GM19351 (cell line): ENCODE results near the gene HIRIP3.
"Not testable (repeated sequence)": the region's sequence is repeated elsewhere in the genome, so short reads cannot be mapped to it uniquely, and the experiment has no call there.

Source experiments
- ATAC-seq: cut with Tn5 transposase; IDR thresholded peaks from one replicate; pipeline ENCODE4 v1.9.1; 2021; ENCODE audit warnings: mild to moderate bottlenecking, moderate library complexity; ENCODE audit not compliant: unreplicated experiment

Gene HIRIP3

GRCh38 chr16:29995324-29995910 is at the start of gene HIRIP3:
HIRIP3 (minus strand) TSS chr16:29995617; CDS start chr16:29995605, 12 bp downstream.
- peak; percentile 54 for ATAC-seq

GRCh38 chr16:30041841-30042240 is 46.4 kb upstream of the HIRIP3 start:
- ATAC-seq, result no peak

- ATAC-seq, result not testable (repeated sequence)
Measured at GRCh38 chr16:30040690-30041089, 45.3 kb upstream of the HIRIP3 start.

DNA sequence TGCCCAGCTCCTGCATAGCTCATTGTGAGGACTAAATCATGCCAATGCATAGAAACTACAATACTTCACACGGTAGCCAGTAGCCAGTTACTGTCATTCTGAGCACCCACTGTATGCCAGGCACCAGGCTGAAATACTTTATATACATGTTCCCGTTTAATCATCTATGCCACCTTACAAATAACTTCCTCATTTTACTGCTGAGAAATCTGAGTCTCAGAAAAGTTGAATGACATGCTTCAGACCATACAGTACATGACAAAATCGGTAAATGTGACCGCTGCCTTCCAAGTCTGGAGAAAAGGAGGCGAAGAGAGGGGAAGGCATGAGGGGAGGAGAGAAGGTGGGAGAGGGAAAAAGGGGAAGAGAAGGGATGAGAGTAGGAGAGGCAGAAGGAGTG is 44.8 kb upstream of the HIRIP3 start:
- no peak for ATAC-seq

GRCh38 chr16:30033270-30033669 is 37.9 kb upstream of the HIRIP3 start:
- ATAC-seq, result no peak

- no peak for ATAC-seq
Measured at GRCh38 chr16:30032083-30032819, 36.8 kb upstream of the HIRIP3 start.

DNA sequence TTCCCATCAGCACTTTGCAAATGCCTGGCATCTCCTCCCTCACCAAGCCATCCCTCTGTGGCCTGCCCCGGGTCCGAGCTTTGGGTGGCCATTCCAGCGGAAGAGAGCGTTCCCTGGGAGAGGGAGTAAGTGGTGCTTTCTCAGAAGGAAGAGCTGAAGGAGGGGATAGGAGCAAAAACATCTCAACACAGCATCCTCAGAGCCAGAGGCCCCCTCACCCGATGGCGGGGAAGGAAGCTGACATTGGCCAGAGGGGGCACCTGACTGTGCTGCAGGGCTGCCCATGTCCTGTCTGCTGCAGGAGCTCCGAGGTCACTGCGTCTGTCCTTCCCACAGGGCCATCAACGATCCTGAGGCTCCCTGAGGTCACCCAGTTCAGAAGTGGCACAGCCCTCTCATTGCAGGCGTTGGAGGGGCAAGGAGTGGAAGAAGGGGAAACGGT is 36.1 kb upstream of the HIRIP3 start:
- ATAC-seq, result no peak

GRCh38 chr16:30030841-30031413 is 35.5 kb upstream of the HIRIP3 start, which contains the start of gene TLCD3B:
TLCD3B (minus strand) TSS chr16:30031271; CDS start chr16:30030527, 744 bp downstream.
- no peak for ATAC-seq

DNA sequence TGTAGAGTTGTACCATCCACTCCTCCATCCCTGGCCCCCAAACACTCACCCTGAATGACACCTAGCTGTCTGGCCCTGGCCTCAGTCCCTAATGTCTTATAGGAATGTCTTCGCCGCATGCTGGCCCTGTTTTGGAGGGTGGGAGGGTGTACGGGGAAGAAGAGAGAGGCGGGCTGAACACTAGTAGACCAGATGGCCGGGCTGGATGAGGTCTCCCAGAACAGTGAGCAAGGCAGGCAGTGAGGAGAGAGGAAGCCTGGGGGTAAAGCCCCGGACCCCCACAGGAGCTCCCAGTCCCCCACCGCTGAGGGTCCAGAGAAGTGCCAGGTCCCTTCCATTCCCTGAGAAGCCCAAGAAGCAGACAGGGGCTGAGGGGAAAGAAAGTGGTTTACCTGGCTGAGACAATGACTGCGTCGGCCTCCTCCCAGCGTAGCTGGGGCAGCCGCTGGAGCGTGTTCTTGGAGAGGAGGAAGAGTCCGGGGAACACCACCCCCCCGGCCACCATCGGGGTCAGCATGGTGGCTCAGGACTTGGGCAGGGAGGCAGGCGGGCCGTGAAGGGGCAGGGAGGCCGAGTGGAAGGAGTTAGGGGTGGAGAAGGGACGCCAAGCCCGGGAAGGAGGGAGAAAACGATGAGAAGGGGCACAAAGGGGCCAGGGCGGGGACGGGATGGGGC is 34.7 kb upstream of the HIRIP3 start:
- no peak for ATAC-seq

GRCh38 chr16:30028438-30029076 is 33.1 kb upstream of the HIRIP3 start:
- no peak for ATAC-seq

DNA sequence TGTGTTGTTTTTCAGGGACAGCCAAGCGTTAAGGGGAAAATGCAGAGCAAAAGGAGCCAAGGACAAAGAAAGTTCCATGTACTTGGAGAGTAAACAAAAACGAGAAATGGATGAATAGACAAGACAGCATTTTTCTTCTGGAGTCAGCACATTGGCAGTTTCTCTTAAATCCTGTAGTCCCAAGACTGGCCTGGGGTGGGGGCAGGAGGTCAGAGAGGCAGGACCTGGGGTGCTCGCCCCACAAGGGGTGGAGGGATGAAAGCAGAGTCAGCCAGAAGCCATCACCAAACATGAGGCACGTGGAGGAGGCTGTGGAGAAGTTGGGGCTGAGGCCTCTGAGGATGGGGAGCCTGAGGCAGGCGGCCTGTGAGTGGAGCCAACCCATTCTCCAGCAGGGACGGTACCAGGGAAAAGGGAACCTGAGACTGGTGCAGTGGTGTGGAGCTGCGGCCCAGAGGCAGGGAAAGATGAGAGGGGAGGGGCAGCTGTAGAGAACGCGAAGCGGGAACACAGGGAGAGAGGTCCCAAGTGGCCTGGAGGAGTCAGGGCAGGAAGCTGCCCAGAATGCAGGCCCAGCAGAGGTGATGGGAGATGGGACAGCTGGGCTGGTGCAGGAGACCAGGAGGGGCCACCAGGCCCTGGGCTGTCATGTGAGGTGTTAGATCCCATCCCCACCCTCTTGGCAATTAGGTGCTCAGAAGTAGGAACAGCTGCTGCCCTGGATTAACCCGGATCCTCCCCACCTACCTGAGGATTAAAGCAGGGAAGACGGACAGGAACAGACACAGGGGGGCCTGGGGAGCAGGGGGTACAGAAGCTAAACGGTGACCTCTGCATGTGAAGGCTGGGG is 32.4 kb upstream of the HIRIP3 start:
- no peak for ATAC-seq

- ATAC-seq, result no peak
Measured at GRCh38 chr16:30026449-30026848, 31.0 kb upstream of the HIRIP3 start.

DNA sequence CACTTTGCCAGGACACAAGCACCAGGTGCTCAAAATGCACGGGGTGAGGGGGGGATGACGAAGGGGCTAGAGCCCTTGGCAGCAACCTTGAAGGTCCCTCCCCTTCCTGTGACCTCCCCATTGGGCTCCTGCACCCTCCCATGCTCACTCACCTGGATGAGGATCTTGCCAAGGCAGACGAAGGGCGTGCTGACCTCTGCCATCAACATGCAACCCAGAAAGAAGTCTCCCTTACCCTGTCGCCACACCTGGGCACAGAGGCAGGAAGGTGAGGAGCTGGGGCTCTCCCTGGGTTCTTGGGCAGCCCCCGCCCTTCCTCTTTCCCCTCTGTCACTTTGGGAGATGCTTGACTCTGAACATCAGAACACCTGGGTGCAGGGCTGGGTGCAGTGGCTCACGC is 30.2 kb upstream of the HIRIP3 start:
- ATAC-seq, result no peak

- no peak for ATAC-seq
Measured at GRCh38 chr16:30025156-30025555, 29.7 kb upstream of the HIRIP3 start.

DNA sequence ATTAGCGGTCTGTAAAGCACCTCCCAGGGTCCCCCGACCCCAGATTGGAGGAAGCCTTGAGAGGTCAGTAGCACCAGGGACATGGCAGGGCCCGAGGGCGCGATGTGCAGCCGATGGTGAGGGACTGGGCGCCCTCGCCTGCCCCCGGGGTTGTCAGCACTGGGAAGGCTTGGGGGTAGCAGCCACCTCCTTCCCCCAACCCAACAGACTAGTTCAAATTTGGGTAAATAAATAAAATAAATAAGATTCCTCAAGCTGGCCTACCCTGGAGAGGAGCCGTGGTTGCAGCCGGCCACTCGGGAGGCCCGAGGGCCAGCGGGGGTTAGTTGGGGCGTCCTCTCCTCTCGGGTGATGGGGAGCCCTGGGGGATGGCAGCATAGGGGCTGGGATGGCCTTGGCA is 29.0 kb upstream of the HIRIP3 start:
- ATAC-seq, result no peak

GRCh38 chr16:30023586-30023985 is 28.2 kb upstream of the HIRIP3 start:
- ATAC-seq, result no peak

DNA sequence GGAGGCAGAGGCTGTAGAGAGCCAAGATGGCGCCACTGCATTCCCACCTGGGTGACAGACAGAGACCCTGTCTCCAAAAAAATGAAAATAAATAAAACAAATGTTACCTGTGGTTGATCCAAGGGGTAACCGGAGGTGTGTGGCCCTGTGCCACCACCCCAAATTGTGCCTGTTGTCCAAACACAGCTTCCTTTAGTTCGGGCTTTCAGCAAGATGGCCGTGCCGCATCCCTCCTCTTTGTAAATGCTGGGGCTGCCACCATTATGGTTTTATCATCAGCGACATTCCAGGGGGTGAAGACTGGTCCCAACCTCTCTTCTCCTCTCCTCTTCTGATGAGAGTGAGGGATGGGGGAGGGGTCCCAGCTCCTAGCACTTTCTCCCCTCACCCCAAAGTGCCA is 27.5 kb upstream of the HIRIP3 start, which contains the start of gene C16orf92:
Gene C16orf92, plus strand, starts transcription at position 312 of the 400 bp plus-strand sequence. CDS start 143 bp downstream, outside the sequence.
- ATAC-seq, result no peak

DNA sequence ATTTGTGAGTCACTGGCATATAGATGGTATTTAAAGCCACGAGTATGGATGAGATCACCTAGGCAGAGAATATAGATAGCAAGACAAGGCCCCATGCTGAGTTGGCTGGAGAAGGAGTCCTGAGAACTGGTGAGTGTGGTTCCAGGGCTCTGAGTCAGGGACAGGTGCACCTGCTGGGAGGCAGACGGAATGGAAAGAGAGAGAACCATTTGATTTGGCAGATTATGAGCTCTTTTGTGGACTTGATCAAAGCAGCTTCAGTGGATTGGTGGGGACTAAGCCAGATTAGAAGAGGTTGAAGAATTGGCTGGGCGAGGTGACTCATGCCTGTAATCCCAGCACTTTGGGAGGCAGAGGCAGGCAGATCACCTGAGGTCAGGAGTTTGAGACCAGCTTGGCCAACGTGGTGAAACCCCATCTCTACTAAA is 23.3 kb upstream of the HIRIP3 start:
- no peak for ATAC-seq

GRCh38 chr16:30017937-30018336 is 22.5 kb upstream of the HIRIP3 start:
- not testable (repeated sequence) for ATAC-seq

DNA sequence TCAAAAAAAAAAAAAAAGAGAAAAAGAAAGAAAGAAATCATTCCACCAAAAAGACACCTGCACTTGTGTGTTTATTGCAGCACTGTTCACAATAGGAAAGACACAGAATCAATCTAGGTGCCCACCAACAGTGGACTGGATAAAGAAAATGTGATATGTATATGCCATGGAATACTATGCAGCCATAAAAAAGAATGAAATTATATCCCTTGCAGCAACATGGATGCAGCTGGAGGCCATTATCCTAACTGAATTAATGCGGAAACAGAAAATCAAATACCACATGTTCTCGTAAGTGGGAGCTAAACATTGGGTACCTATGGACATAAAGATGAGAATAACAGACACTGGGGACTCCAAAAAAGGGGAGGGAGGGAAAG is 21.9 kb upstream of the HIRIP3 start:
- no peak for ATAC-seq
